Measurements from ENCODE around the gene RNF17.

DNA sequence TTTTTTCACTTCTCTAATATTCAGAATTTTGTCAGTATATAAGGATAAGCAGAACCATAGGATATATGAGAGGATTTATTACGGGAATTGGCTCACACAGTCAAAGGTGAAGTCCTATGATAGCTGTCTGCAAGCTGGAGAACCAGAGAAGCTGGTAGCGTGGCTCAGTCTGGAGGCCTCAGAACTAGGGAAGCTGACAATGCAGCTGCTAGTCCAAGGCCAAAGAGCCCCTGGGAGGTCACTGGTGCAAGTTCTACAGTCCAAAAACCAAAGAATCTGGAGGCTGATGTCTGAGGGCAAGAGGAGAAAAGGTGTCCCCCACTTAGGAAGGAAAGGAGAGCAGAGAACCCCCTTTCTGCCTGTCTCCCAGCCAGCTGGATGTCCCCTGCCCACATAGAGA lies 114.4 kb downstream of the RNF17 start:
- TF ChIP-seq, protein P1, sequence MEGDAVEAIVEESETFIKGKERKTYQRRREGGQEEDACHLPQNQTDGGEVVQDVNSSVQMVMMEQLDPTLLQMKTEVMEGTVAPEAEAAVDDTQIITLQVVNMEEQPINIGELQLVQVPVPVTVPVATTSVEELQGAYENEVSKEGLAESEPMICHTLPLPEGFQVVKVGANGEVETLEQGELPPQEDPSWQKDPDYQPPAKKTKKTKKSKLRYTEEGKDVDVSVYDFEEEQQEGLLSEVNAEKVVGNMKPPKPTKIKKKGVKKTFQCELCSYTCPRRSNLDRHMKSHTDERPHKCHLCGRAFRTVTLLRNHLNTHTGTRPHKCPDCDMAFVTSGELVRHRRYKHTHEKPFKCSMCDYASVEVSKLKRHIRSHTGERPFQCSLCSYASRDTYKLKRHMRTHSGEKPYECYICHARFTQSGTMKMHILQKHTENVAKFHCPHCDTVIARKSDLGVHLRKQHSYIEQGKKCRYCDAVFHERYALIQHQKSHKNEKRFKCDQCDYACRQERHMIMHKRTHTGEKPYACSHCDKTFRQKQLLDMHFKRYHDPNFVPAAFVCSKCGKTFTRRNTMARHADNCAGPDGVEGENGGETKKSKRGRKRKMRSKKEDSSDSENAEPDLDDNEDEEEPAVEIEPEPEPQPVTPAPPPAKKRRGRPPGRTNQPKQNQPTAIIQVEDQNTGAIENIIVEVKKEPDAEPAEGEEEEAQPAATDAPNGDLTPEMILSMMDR (conservative IDR thresholded peaks at IDR 0.05 in 1 of 2, IDR thresholded peaks at IDR 0.05 in 1 of 2; ENCODE audit: low read depth in 1 of 2, low read length in 2 of 2) = no peak
- no peak for TF ChIP-seq EZH2 (IDR thresholded peaks at IDR 0.05; ENCODE audit: low read length, missing control alignments)
